Ovary (tissue), 9 donors: ENCODE data around the gene NRXN2. TPM values are rescaled to one million over a fixed set of nuclear protein-coding genes. Genes with fewer than 3 reads are reported as not detected.

Source experiments
- DNase-seq, 5 donors: peaks; one replicate each; pipeline ENCODE4 v3.0.0-alpha.2; 2019 to 2020
- H3K27ac ChIP-seq, 2 donors: fragments of 200-600 bp; one replicate each; pipeline versions ENCODE4 v1.5.1 to v1.8.0; 2019 to 2022
- H3K27me3 ChIP-seq: fragments of 200-600 bp; one replicate; pipeline ENCODE4 v1.8.0; 2022
- H3K36me3 ChIP-seq: fragments of 200-600 bp; sonication (generic); one replicate; pipeline ENCODE4 v1.5.1; 2019
- H3K4me1 ChIP-seq: one replicate; pipeline ENCODE4 v1.8.1; 2013; ENCODE audit warnings: mild to moderate bottlenecking, moderate library complexity; ENCODE audit not compliant: insufficient read depth
- H3K4me3 ChIP-seq: fragments of 200-600 bp; sonication (generic); one replicate; pipeline ENCODE4 v1.5.1; 2017
- H3K9me3 ChIP-seq, 2 donors: fragments of 200-600 bp in 1 of 2; sonication (generic) in 1 of 2; one replicate each; pipeline versions ENCODE4 v1.5.1 to v1.8.1; 2013 to 2019; ENCODE audit warnings: mild to moderate bottlenecking in 1 of 2, moderate library complexity in 1 of 2
- EP300 ChIP-seq: sonication (generic); formaldehyde crosslinking; IDR thresholded peaks from one replicate; pipeline ENCODE4 v1.6.1; 2017; ENCODE audit warnings: antibody characterized with exemption
- POLR2A ChIP-seq: fragments of 450-650 bp; IDR thresholded peaks from one replicate; pipeline ENCODE4 v1.6.1; 2017; ENCODE audit warnings: antibody characterized with exemption, mild to moderate bottlenecking, moderate library complexity
- WGBS, 3 donors: extraction: QIAGEN DNeasy Blood & Tissue Kit in 1 of 3; methylation state at CpG; one replicate each; pipeline versions ENCODE4 v1.1.5 to v1.1.7; 2013 to 2017; 5-methylcytosine and 5-hydroxymethylcytosine counted together
- intact Hi-C, 4 donors: fragments of 100-400 bp; cut with DNase I; formaldehyde crosslinking; loops; one replicate each; pipeline versions ENCODE4 v1.11.0 to v1.15.1; 2022 to 2023
- polyA plus RNA-seq, 2 donors: library from polyadenylated mRNA; stranded (reverse); fragments of 200-250 nt in 1 of 2; fragments of 350-450 nt in 1 of 2; fragmentation: Illumina TruSeq in 1 of 2; extraction: RNeasy Lipid Tissue Mini Kit (QIAGEN cat#74804) in 1 of 2; gene quantifications; one replicate each; pipeline ENCODE4 v1.2.3, GENCODE V29; 2013 to 2014
- total RNA-seq, 7 donors: library from RNA; depleted of rRNA in 2 of 7; stranded (reverse); fragments of >200 nt in 2 of 7; fragmentation: NEBNext Ultra II Directional in 3 of 7; extraction: Animal tissue kit (Norgen Biotek cat#: 25700) in 3 of 7; gene quantifications; one replicate each; pipeline versions ENCODE4 v1.1.0 to v1.2.4, GENCODE V29; 2016 to 2023
- TF ChIP-seq, protein P1 (sequence below), 3 donors: fragments of 450-650 bp in 2 of 3; fragments of 200-600 bp in 1 of 3; IDR thresholded peaks; one replicate each; pipeline versions ENCODE4 v1.5.1 to v1.8.0; 2016 to 2022; ENCODE audit warnings: antibody characterized with exemption in 3 of 3, mild to moderate bottlenecking in 1 of 3
- donor health status: DM: no; HTN: no; CAD: no; lungs with moderate emphysema.
- donor health status: DM: no; HTN: no; CAD: no.
- donor health status: Bipolar disorder and iron deficiency.
- donor health status: DM: yes; HTN: yes; CAD: no.
- donor health status: DM: no; HTN: no; CAD: no.
- donor health status: DM: yes; HTN: yes; CAD: no.

NRXN2 gene
- total and polyA plus RNA-seq, 9 donors, result 6.4 to 64.1 (median 19.7) TPM

DNA sequence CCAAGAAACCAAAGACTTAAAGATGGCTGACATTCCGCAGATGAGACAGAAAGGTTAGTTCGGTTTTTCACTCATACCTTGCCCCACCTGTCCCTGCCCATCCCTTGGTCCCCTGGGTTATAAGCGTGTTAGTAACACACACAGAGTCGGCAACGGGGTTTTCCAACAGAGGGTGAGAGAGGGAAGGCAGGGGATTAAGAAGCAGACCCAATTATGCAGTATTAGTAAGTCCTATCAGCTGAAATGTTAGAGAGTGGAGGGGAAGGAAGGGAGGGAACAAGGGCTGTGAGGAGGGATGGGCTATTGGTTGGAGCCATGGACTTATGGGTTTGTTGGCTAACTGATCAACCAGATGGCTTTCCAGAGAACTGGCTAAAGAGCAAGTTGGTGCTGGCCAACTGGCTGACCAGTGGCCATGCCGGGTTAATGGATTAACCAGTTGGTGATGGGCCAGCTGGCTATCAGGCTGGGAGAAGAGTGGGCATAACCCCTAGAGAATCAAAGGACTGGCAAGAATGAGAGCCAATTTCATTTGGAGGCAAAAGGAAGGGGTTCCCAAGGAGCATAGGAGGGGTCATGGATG lies 45.5 kb downstream of the NRXN2 start:
- intact Hi-C loops, result no loop called here
- Histone ChIP-seq H3K27ac (no peak overlapping the region), H3K4me3 (no peak overlapping the region), H3K27me3 (no peaks in the 10 kb centered on the region), H3K36me3 (no peaks in the 10 kb centered on the region), H3K9me3 (no peaks in the 10 kb centered on the region), H3K4me1 (no peaks in the 10 kb centered on the region)
- 87 to 90% (median 87%) methylated on average over 6 of the region's 6 CpGs for WGBS, 3 donors
- DNase-seq, result no peak
- no peak for TF ChIP-seq EP300

DNA sequence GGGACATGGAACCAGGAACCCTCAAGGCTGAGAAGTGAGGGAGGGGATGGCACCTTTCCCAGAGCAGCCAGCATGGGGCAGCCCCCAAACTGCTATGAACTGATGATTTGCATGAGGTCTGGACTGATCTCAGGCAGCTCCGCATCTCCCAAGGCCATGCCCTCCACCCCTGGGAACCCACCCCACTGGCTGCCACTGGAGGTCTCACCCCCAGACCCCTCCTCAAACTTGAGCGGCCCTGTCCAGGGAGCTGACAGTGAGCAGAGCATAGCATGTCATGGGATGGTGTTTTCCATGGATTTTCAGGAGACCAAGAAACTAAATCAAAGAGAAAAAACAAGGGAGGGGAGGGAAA lies 46.8 kb downstream of the NRXN2 start:
- 36 to 55% (median 36%) methylated on average over 2 of the region's 2 CpGs for WGBS, 3 donors
- Histone ChIP-seq H3K4me1 (no peaks in the 10 kb centered on the region), H3K27ac (no peak overlapping the region), H3K36me3 (no peaks in the 10 kb centered on the region), H3K9me3 (no peaks in the 10 kb centered on the region), H3K4me3 (no peak overlapping the region), H3K27me3 (no peaks in the 10 kb centered on the region)
- DNase-seq, result no peak
- intact Hi-C loops, result no loop called here
- TF ChIP-seq EP300, result no peak
- TF ChIP-seq, protein P1, sequence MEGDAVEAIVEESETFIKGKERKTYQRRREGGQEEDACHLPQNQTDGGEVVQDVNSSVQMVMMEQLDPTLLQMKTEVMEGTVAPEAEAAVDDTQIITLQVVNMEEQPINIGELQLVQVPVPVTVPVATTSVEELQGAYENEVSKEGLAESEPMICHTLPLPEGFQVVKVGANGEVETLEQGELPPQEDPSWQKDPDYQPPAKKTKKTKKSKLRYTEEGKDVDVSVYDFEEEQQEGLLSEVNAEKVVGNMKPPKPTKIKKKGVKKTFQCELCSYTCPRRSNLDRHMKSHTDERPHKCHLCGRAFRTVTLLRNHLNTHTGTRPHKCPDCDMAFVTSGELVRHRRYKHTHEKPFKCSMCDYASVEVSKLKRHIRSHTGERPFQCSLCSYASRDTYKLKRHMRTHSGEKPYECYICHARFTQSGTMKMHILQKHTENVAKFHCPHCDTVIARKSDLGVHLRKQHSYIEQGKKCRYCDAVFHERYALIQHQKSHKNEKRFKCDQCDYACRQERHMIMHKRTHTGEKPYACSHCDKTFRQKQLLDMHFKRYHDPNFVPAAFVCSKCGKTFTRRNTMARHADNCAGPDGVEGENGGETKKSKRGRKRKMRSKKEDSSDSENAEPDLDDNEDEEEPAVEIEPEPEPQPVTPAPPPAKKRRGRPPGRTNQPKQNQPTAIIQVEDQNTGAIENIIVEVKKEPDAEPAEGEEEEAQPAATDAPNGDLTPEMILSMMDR (IDR thresholded peaks at IDR 0.05), result no peak
- no peak for TF ChIP-seq POLR2A

DNA sequence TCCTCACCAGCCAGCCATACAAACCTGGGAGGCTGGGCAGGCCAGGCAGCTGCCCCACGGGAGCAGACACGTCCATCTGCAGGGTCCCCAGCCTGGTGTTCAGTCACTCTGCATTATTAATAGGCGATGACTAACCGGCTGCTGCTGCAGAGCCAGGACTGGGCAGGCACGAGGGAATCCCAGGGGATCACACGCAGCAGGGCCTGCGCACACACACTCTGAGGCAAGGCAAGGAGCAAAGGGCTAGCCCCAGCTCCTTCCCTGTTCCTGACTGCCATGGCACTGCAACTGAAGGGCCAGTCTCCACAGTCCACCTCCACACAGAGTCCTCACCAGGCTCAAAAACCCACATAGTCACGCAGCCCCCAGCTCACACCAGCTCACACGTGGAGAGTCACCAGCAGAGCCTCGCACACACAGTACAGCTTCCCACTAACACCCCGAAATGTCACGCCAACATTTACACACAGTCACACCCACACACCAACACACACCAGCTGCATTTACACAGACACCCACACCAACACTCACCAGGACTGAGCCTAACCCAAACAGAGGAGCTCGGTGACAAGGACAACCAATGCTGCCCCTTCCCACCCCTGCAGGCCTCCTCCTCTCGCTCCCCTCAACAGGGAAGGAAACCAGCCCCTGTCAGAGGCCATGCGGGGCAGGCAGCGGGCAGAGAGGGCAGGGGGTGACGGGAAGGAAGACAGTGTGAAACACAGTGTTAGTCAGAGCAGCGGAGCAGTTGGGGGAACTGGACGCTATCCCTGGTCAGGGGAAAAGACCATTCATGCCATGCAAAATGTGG lies 47.3 kb downstream of the NRXN2 start:
- Histone ChIP-seq H3K9me3 (no peaks in the 10 kb centered on the region), H3K27ac (no peak overlapping the region), H3K4me1 (no peaks in the 10 kb centered on the region), H3K36me3 (no peaks in the 10 kb centered on the region), H3K27me3 (no peaks in the 10 kb centered on the region), H3K4me3 (no peak overlapping the region)
- TF ChIP-seq POLR2A (no peak), EP300 (no peak)
- TF ChIP-seq, protein P1 (IDR thresholded peaks at IDR 0.05), result no peak
- intact Hi-C loops, result no loop called here
- WGBS, 3 donors, result 63% methylated on average over 19 of the region's 19 CpGs
- DNase-seq, result peak in 1 of 5 donors; percentile 48

DNA sequence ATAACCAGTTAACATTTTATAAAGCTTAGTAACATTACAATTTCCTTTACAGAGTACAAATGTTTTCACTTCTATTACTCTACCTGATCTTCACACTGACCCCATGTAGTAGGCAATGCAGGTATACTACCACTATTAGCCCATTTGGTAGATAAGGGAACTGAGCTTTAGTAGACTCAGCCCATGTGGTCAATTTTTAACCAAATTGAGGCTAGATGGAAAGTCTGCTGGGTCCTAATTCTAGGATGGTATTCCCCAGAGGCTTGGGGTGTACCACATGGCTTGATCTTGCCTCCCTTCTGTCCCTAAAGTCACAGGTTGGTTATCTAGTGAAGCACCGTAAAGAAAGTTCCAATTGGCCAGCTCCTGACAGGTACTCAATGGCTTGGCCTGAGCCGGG lies 48.2 kb downstream of the NRXN2 start:
- no peaks in the 10 kb centered on the region for H3K4me1 ChIP-seq
- H3K27ac ChIP-seq, result no peak overlapping the region
- no peak for DNase-seq
- H3K4me3 ChIP-seq, result no peak overlapping the region
- intact Hi-C loops, result no loop called here
- TF ChIP-seq EP300 (no peak), POLR2A (no peak)
- TF ChIP-seq, protein P1 (IDR thresholded peaks at IDR 0.05), result no peak
- no peaks in the 10 kb centered on the region for H3K36me3 ChIP-seq
- H3K27me3 ChIP-seq, result no peaks in the 10 kb centered on the region
- 79 to 85% (median 82%) methylated on average over 2 of the region's 2 CpGs for WGBS, 3 donors
- H3K9me3 ChIP-seq, result no peaks in the 10 kb centered on the region

DNA sequence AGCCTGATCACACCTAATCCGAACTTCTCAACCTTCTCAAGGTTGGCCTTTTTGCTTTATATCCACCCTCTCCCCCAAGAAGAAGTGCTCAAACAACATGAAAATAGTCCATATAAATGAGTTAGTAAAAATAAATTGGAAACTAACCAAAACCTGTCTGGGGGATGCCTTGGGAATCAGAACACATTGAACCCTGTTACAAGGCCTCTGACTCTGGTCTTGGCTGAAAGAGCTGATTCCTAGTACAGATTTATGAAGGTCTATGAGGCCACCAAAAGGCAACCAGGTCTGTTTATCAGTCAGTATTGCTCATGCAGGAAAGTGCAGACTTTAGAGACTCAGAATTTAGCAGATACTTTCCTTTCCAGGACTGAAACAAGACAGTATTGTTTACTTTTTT lies 49.7 kb downstream of the NRXN2 start:
- intact Hi-C loops, result no loop called here
- no peak overlapping the region for H3K4me3 ChIP-seq
- H3K27me3 ChIP-seq, result no peaks in the 10 kb centered on the region
- TF ChIP-seq, protein P1 (IDR thresholded peaks at IDR 0.05), result no peak
- TF ChIP-seq EP300, result no peak
- TF ChIP-seq POLR2A, result no peak
- no peaks in the 10 kb centered on the region for H3K36me3 ChIP-seq
- no peak for DNase-seq
- H3K4me1 ChIP-seq, result no peaks in the 10 kb centered on the region
- 58 to 79% (median 67%) methylated on average over 1 of the region's 1 CpG for WGBS, 3 donors
- no peak overlapping the region for H3K27ac ChIP-seq
- no peaks in the 10 kb centered on the region for H3K9me3 ChIP-seq
